B cell (primary cell): ENCODE measurements around the gene EIF5.

Source experiments
- CTCF ChIP-seq: fragments of 200-600 bp; IDR thresholded peaks from one replicate; pipeline ENCODE4 v1.8.0; 2022; ENCODE audit warnings: antibody characterized with exemption, mild to moderate bottlenecking
- EZH2 ChIP-seq: IDR thresholded peaks from 2 replicates; pipeline ENCODE4 v1.6.1; 2012; ENCODE audit warnings: borderline replicate concordance, low read depth, mild to moderate bottlenecking, moderate library complexity, low read length; ENCODE audit not compliant: insufficient read depth, poor library complexity, severe bottlenecking

GRCh38 chr14:103288076-103288766 lies 45.8 kb upstream of the EIF5 start:
- no peak for TF ChIP-seq CTCF
- TF ChIP-seq EZH2, result no peak
